Esophagus squamous epithelium (tissue), 4 donors: ENCODE measurements around the gene SKI.

Source experiments
- CTCF ChIP-seq, 6 experiments: fragments of 450-650 bp in 4 of 6; fragments of 200-600 bp in 2 of 6; sonication (generic) in 2 of 6; IDR thresholded peaks; one replicate each; pipeline ENCODE4 v1.5.1; 2016 to 2019; ENCODE audit warnings: antibody characterized with exemption in 6 of 6, mild to moderate bottlenecking in 4 of 6, moderate library complexity in 4 of 6
- POLR2A ChIP-seq, 4 donors: fragments of 450-650 bp; IDR thresholded peaks; one replicate each; pipeline ENCODE4 v1.6.1; 2017; ENCODE audit warnings: antibody characterized with exemption in 4 of 4, mild to moderate bottlenecking in 4 of 4, moderate library complexity in 3 of 4

DNA sequence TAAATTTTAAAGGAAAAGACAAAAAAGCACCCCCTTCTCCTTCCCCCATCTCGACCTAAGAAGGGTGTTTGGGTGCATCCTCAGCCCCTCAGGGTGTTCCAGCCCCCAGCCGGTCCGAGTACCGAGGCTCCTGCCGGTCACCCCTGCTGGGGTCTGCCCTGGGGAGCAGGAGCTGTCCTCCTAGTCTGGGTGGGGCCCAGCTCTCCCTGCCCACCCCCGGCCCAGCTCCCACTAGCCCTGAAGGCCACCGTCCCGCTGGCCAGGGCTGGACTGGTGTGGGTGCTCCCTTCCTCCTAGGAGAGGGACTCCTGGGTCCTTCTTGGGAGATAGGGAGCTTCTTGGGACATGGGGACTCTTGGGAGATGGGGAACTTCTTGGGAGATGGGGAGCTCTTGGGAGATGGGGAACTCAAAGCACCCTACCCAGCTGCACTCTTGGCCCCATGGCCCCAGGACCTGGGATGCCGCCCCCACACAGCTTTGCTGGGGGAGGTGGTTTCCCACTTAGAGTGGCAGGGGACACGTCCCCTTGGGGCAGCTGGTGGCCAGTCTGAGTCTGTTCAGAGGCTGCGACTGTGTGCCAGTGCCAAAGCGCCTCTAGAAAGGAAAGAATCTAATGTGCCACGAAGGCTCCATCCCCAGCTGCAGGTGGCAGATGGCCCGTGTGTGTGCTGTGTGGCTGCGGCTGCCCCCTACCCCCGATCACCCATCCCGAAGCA lies 118.7 kb downstream of the SKI start:
- TF ChIP-seq CTCF (IDR thresholded peaks at IDR 0.05) (no peak), POLR2A (IDR thresholded peaks at IDR 0.05) (no peak)
